ENCODE results near the gene DPYSL4. TPM values are rescaled to one million over a fixed set of nuclear protein-coding genes. Genes with fewer than 3 reads are reported as not detected.

The DPYSL4 gene
- total RNA-seq, 1 donor from 2014 or later = 24.0 TPM

DNA sequence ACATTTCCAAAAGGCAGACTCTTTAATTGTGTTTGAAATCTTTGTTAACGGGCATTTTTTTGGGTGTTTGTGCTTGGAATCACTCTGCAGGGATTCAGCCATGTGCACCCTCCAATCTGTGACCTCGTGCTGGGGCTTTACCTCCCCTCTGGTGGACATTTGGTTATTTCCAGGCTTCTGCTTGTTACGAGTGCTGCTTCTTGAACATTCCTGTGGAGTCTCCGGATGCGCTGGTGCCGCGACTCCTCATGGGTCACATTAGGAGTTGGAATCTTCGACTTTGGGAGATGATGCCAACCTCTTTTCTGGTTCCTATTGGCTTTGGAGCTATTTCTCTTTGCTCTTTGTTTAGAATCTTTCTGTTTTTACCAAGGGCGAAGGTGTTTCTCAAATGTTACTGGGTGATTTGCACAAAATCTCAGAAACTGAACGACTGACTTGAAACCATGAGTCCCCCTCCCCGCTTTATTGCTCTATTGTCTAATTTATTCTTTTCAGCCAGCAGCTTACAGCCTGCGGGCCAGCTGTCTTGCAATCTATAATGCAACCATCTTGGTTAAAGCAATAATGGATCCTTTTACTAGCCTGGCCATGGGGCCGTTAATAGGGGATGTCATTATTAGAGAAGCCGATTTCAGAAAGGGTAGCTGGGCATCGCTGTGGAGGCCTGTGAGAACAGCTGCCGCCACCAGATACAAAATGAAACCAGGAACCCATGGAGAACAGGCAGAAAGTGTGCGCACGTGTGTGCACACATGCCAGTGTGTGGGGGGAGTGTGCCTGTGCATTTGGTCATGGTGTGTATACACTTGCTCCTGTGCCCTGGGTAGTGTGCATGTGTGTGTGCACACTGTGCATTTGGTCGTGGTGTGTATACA, 9.9 kb upstream of the DPYSL4 start:
- intact Hi-C loops (cut with micrococcal nuclease) = no loop called here

DNA sequence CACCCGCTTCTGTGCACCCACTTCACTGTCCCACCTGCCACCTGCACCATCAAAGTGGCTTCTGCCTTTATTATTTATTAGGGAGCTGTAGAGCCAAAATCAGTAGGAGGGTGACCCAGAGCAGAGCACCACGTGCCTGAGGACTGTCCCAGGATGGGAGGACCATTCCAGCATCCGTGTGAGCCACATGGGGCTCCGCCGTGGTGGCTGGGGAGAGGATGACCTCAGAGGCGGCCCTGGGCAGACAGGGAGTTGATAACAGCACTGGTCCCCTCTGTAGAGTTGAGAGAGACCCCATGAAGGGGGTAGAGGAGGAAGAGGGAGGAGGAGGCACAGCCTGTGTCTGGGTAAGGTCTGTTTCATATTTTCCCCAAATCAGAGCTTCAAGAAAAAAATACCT, 8.7 kb upstream of the DPYSL4 start:
- intact Hi-C loops (cut with micrococcal nuclease) = no loop called here

DNA sequence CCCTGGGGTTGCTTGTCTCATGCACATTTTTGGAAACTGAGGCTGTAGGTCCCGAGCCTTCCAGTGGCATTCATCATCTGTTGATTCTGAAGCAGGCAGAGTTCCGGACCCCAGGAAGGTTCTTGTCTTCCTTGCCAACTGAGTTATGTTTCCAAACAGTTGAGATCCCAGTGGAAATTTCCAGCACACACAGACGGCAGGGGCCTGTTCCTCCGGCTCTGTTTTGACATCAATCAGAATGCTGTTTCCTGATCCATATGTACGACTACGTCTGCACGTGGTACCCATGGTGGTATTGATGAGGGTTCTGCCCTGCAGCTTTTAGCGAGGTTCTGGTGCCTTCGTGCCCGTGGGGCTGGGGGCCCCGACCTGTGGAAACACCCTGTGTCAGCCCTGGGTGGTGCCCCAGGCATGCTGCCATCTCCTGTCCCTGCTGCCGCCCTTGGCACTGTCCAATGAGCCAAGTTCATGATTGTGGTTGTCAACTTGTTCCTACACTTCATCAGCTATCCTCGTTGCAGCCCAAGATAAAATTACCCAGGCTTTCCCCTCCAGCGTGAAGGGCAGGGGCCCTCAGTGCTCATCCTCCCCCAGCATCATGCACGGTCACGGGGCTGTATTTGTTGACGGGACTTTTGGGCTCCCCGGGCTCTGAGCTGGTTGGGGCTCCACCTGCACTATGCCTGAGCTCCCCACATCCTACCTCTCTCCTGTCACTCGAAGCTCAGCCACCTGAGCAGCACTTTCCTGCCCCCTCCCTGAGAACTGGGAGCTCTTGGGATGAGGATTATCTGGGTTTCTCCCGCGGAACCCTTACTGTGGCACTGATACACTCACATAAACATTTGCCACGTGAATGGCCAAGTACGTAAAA, 7.8 kb upstream of the DPYSL4 start:
- intact Hi-C loops (cut with micrococcal nuclease) = no loop called here

DNA sequence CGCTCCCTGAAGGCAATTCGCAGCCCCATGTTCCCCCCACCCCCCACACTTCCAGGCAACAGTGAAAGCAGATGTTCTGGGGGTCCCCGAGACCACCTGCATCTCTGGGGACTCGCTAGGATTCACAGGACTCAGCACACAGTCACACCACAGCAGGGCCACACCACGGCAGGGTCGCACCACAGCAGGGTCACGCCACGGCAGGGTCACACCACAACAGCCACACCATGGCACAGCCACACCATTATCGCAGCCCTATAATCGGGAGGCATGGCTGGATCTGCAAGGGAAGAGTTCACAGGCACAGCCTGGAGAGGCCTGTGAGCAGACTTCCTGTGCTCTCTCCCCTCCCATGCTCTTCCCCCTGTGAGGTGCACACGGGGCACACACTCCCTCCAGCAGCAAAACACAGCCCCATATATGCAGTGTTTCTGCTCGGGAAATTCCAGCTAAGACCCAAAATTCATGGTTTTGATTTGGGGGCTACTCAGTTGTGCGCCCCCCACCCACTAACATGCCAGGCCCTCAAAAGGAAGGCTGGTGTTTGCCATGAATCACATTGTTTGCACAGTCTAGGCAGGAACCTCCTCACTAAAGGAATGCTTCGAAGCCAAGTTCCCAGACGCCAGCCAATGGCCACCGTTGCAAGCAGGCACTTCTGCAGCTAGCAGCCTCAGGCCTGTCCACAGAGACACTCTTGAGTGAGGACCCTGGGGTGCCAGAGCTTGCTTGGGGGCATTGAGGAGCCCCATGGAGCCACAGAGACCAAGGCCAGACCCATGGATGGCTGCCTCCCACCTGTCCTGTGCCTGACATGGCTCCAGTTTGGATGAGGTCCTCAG, 7.0 kb upstream of the DPYSL4 start:
- intact Hi-C loops (cut with micrococcal nuclease) = no loop called here

DNA sequence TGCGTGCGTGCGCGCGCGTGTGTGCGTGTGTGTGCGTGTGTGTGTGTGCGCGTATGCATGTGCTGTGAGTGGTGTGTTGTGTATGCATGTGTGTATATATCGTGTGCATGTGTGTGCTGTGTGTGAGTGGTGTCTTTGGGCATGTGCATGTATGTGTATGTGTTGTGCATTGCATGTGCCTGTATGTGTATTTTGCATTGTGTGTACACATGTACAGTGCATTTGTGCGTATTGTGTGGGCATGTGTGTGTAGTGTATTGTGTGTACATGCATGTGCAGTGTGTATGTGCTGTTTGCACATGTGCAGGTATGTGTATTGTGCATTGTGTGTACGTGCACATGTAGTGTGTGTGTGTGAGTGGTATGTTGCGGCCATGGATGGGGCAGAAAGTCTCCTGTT, 6.0 kb upstream of the DPYSL4 start:
- intact Hi-C loops (cut with micrococcal nuclease) = no loop called here

DNA sequence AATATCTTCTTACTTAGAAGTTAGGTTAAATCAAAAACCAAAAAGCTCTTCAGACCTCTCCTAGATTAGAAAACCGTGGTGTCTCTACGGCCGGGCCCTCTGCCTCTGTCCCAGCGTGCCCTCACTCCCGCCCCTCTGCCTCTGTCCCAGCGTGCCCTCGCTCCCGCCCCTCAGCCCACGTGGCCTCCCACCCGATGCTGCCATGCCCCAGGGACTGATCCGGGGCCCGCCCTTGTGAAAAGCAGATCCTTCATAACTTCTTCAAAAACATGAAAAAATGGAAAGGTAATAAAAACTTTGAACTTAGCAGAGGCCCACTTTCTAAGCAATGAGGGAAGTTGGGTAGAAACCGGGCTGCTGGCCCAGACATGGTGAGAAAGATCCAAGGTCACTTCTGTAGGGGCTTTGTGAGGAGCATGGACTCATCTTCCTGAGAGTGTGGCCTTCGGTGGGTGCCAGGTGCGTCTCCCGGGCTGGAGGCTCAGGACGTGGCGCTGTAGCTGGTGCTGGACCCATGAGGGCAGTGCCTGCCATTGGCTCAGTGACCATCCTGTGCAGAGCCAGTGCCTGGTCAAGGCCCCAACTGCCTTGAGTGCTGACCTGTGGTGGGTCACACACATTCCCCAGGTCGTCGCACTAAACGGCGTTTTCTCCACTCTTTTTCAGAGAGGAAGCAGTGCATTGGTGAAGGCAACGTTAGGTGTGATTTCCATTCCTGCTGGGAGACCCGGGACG, 4.9 kb upstream of the DPYSL4 start:
- intact Hi-C loops (cut with micrococcal nuclease) = no loop called here

DNA sequence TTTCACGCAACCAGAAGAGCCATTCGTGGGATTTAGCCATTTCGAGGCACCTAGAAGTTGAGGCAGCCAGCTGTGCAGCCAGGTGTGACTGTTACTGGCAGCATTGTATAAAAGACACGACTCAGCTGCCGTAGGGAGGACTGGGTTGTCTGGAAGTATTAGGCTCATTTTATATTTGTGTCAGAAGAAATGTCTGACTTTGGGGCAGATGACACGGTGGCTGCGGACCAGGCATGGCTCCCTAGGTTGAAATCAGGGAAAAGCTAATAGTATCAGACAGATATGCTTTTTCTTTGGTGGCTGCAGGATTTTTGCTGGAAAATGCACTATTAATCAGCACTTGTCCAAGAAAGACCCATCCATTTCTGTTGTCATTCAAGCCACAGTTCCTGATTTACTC, 4.2 kb upstream of the DPYSL4 start:
- intact Hi-C loops (cut with micrococcal nuclease) = no loop called here

DNA sequence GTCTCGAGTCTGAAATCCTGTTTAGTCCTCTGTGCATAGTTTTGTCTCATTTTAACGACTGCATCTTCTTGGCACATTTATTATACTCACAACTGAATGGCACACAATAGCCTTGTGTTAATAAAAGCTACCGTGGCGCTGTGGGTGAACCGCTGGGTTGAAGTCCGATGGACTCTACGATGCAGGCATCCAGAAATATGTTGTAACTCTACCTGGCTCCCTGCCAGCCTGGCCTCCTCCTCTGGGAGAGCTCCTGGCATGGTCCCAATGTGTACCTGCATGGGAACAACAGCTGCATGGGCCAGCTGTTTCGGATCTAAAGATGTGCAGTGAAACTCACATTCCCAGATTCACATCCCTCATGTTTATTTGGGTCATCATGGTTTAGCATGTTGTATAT, 3.7 kb upstream of the DPYSL4 start:
- intact Hi-C loops (cut with micrococcal nuclease) = no loop called here

DNA sequence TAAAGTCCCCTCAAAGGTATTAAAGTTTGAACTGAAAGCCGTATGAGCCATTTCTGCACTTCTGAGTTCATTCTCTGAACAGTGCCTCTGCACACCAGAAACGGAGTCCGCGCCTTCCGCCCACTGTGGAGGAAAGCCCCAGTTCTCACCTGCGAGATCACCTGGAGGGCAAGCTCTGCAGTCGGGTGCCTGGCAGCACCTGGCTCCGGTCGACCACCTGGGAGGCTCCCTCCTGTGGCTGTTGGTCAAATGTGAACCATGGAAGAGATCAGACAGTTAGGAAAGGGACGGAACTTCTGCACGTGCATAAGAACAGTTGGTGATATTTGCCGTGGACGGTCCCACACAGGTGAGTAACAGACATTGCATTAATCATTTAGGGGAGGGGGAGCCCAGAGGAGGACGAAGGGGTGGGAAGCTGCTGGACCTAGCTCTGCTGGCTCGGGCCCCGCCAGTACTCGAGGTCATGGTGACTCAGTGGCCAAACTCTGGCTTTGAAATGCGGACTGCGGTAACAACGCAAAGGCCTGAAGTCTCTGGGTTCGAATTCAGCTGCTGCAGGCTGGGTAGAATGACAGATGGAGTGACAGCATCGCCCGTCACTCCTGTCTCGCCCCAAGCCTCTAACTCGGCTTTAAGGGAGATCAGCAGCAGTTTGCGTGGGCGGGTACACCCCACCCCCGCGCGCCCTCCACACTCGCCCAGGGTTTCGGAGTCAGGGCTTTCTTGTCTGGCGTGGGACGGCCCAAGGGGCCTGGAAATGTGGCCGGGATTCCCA, 1.7 kb upstream of the DPYSL4 start:
- intact Hi-C loops (cut with micrococcal nuclease) = loop anchor here (1.0 to 5.0 kb wide), 5 partner anchors 23 to 1172 kb away; partner anchors contain the start of genes FUOM, TUBGCP2 and ZNF511

DNA sequence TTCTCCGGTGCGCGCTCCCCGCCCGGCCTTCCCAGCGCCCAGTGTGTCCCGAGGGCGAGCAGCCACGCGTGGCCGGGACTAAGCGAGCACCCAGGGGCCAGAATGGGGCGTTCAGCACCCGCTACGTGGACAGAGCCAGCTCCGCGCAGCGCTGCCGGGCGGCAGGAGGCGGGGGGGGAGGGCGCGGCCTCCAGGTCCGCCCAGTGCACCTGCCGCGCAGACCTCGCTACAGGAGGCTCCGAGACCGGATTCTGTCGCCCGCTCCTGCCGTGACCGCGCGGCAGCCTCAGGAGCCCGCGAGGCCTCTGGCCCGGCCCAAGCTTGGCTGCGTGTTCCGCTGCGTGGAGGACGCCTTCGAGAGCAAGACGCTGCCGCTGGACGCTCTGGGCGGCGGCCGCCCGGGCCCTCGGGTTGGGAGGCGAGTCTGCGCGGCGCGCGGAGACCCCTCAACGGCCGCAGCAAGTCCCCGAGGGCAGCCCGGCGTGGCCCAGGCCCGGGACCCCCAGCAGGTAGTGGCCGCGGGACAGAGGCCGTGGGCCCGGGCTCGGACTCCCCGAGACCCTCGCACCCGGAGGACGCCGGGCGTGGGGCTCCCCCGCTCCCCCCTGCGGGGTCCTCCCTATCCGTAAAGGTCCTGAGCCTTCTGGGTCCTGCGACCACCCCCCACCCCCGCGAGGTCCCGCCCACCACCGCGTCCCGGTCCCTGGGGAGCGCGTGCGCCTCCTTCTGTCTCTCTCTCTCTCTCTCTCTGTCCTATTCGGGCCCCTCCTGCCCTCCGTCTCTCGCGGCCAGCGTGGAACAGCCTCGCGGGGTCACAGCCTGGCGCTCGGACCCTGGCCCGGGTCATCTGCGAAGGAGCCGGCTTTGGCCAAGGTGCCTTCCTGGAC, 904 bp upstream of the DPYSL4 start:
- intact Hi-C loops (cut with micrococcal nuclease) = loop anchor here (1.0 to 5.0 kb wide), 9 partner anchors 24 to 1171 kb away; partner anchors contain the start of genes FUOM, INPP5A, LRRC27 and TUBGCP2

DNA sequence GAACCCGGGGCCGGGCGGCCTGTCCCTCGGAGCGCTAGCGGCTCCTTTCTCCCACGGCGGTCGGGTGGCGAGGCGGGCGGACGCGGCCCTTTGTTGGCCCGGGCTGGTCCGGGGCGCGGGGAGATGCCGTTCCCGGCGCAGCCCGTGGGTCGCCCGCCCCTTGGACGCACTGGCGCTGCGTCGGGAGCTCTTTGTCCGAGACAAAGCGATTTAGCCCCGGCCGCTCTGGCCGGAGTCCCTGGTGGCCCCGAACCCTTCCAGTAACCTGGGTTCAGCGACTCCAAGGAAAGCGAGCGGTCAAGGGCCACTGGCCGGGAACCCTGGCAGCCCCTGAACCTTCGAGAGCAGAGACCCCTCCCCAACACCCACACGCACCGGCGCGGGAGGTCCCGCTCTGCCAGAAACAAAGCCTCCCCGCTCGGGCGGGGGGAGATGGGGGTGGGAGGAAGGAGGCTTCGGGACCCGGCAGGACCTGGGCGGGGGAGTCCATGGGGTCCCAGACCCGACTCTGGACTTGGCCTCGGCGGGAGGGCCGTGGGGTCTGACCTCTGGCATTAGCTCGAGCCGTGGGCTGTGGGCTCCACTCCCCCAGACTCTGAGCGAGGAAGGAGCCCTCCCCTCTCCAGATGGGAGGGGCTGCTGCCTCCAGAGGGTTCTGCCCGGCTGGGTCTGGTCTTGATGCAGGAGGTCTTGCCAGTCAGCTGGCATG, 836 bp downstream of the DPYSL4 start:
- intact Hi-C loops (cut with micrococcal nuclease) = loop anchor here (5.0 kb wide), 1 partner anchor 1170 kb away; the partner anchor contains the start of gene FUOM

DNA sequence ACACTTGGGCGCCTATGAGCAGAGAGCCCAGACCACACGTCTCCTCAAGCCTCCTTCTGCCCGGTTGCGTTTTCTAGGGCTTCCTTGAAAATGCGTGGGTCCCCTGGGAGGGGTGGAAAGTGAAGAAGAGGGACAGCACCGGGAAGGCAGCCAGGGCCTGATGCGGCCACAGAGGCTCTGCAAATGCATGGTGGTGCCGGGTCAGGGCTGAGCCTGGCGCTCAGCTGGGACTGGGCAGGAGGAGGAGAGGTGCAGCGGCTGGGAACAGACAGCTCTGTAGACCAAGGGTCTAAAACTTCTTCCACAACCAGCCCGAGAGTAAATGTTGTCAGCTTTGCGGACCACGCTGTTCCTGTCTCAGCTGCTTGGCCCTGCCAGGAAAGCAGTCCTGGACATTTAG, 1.6 kb downstream of the DPYSL4 start:
- intact Hi-C loops (cut with micrococcal nuclease) = loop anchor here (5.0 kb wide), 1 partner anchor 1169 kb away; the partner anchor contains the start of gene FUOM

DNA sequence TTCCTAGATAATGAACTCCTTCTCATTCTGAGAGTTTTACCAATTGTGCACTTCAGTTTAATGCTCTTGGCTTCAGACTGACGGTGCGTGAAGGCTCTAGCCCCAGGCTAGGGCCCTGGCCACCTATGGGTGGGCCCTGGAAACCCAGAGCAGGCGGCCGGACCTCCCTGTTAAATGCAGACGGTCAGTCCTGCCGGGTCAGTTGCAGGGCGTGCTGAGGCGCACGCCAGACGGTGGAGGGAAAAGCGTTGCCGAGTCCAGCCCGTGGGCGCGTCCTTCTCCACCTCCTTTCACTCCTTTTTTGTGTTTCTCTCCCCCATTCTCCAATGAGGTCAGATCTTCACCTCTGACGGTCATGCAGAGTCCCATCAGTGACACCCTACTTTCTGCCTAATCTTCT, 2.3 kb downstream of the DPYSL4 start:
- intact Hi-C loops (cut with micrococcal nuclease) = loop anchor here (5.0 kb wide), 1 partner anchor 1168 kb away; the partner anchor contains the start of gene FUOM

DNA sequence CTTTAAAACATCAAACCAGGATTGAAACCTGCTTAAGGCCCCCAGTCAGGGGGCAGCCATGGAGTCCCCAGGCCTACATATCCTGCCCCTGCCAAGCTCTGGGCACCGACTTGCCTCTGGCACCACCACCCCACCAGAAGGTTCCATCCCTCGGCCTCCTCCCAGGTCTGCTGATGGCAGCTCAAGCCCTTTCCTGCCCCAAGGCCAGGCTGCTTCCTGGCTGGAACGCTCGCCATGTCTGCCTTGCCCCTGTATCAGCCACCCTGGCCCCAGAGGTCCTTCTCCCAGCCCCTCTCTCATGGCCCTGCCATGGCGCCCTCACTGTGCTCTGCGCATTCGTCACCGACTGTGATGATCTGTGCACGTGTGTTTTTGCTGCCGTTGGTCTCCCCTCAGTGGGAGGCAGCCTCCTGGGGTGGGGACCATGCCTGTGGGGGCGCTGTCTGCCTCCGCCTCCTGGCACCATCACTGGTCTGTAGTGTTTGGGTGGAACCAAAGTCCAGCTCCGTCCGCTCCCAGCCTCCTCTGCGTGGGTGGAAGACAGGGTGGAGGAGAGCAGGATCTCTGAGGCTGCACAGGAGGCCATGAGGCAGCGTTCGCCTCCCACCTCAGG, 3.2 kb downstream of the DPYSL4 start:
- intact Hi-C loops (cut with micrococcal nuclease) = loop anchor here (5.0 kb wide), 1 partner anchor 1167 kb away; the partner anchor contains the start of gene FUOM

DNA sequence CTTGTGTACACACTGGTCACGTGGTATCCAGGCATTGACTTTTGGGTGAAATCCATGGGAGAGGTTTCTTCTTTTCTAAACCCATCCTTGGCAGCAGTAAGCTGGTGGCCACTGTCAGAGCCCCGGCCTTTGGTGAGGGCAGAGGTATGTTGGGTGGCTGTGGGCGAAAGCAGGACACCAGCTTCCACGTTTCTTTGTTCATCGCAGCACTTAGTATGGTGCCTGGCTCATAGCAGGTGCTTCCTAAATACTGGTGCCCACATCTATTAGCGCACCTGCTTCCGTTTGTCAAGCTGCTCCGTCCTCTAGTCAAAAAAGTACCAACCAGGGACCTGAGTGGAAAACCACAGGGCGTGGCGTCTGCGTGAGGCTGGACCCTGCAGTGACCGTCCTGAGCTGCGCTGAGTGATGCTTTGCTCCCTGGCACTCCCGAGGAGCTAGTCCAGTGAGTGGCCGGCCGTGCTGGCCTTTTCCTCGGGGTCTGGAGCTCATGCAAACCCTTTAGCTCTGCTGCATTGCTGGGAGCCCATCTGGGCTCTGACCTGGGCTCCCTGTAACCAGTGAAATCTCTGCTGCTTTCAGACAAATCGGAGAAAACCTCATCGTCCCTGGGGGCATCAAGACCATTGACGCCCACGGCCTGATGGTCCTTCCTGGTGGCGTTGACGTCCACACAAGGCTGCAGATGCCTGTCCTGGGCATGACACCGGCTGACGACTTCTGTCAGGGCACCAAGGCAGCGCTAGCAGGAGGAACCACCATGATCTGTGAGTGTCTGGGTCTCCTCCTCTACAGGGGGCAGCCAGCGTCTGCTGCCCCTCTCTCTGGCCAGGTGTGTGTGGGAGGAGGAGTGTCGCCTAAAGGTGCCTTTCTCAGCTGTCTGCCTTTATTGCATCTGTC, 5.6 kb downstream of the DPYSL4 start:
- intact Hi-C loops (cut with micrococcal nuclease) = no loop called here

DNA sequence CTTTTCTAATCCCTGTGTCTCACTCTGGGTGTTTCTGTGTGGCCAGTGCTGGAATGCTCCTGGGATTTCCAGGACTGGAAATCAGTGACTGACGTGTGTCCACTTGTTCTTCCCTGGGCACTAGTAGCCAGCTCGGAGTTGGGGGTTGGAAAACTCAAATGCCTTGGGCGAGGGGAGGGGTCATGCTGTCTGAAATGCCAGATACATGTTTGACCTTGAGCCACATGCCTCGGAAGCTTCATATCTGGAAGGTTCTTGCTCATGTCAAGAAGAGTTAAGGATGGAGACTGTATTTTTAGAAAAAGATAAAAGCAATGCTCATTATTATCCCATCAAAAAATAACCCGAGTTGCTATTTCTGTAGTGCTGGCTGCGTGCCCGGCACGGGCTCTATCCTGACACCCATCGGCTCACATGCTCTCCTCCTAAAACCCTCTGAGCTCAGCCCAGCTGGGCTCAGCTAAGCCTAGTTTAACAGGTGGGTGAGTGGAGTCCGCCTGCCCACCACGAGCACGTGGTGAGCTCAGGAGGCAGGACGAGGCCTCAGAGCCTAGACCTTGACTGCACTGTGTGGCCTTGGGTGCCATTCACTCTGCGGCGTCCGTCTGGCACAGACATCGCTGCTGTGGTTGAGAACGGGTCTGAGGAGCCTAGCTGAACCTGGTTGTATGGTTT, 6.4 kb downstream of the DPYSL4 start:
- intact Hi-C loops (cut with micrococcal nuclease) = no loop called here
